Testis (tissue), 3 donors: ENCODE results near the gene RBMXL2. TPM values are rescaled to one million over a fixed set of nuclear protein-coding genes. Genes with fewer than 3 reads are reported as not detected.
A peak's percentile ranks its signal among the peaks of the same experiment; 100 is the strongest.

Experiments
- DNase-seq: peaks from one replicate; pipeline ENCODE4 v3.0.0-alpha.2; 2019
- H3K27ac ChIP-seq, 2 donors: fragments of 200-600 bp; sonication (generic); one replicate each; pipeline ENCODE4 v1.5.1; 2019
- H3K27me3 ChIP-seq: fragments of 200-600 bp; sonication (generic); one replicate; pipeline ENCODE4 v1.5.1; 2019
- H3K36me3 ChIP-seq: fragments of 200-600 bp; sonication (generic); one replicate; pipeline ENCODE4 v1.5.1; 2017; ENCODE audit warnings: low read depth; ENCODE audit errors: missing control alignments
- H3K4me1 ChIP-seq: fragments of 200-600 bp; sonication (generic); one replicate; pipeline ENCODE4 v1.5.1; 2019
- H3K4me3 ChIP-seq, 2 donors: fragments of 200-600 bp; sonication (generic); one replicate each; pipeline ENCODE4 v1.5.1; 2017 to 2019
- H3K9me3 ChIP-seq: fragments of 200-600 bp; sonication (generic); one replicate; pipeline ENCODE4 v1.5.1; 2017
- POLR2A ChIP-seq: fragments of 450-650 bp; IDR thresholded peaks from one replicate; pipeline ENCODE4 v1.6.1; 2017; ENCODE audit warnings: antibody characterized with exemption, mild to moderate bottlenecking, moderate library complexity
- WGBS, 2 donors: methylation state at CpG; one replicate each; pipeline ENCODE4 v1.1.5; 2018; 5-methylcytosine and 5-hydroxymethylcytosine counted together
- intact Hi-C: fragments of 100-400 bp; cut with DNase I; formaldehyde crosslinking; loops from one replicate; pipeline ENCODE4 v1.15.1; 2023; ENCODE audit warnings: low total_unique reads
- polyA plus RNA-seq: library from polyadenylated mRNA; stranded (reverse); fragments of 350-450 nt; fragmentation: Illumina TruSeq; extraction: RNeasy Lipid Tissue Mini Kit (QIAGEN cat#74804); gene quantifications from one replicate; pipeline ENCODE4 v1.2.3, GENCODE V29; 2014; ENCODE audit warnings: low read depth, low replicate concordance; ENCODE audit not compliant: insufficient read depth
- total RNA-seq, 2 donors: library from RNA; depleted of rRNA; stranded (reverse); fragments of >200 nt; gene quantifications; one replicate each; pipeline ENCODE4 v1.2.3, GENCODE V29; 2016
- TF ChIP-seq, protein P1 (sequence below), 3 experiments: fragments of 450-650 bp in 2 of 3; fragments of 200-600 bp in 1 of 3; sonication (generic) in 1 of 3; IDR thresholded peaks; one replicate each; pipeline ENCODE4 v1.5.1; 2016 to 2019; ENCODE audit warnings: antibody characterized with exemption in 3 of 3, mild to moderate bottlenecking in 2 of 3, moderate library complexity in 1 of 3

Gene RBMXL2
- total and polyA plus RNA-seq, 3 donors from 2014 or later = 58.2 to 103 (median 79.4) TPM

GRCh38 chr11:7079545-7080135 lies 9.2 kb upstream of the RBMXL2 start:
- WGBS, 2 donors = 80% methylated on average over 7 of the region's 7 CpGs
- no peak overlapping the region for H3K27ac ChIP-seq
- intact Hi-C loops = no loop called here

GRCh38 chr11:7080900-7081299 lies 7.9 kb upstream of the RBMXL2 start:
- Histone ChIP-seq H3K27me3 (no peaks in the 10 kb centered on the region), H3K36me3 (no peaks in the 10 kb centered on the region), H3K4me1 (no peaks in the 10 kb centered on the region), H3K9me3 (no peaks in the 10 kb centered on the region), H3K27ac (no peak overlapping the region), H3K4me3 (no peak overlapping the region)
- 54 to 60% methylated on average over 4 of the region's 4 CpGs for WGBS, 2 donors
- intact Hi-C loops = no loop called here
- TF ChIP-seq, protein P1, sequence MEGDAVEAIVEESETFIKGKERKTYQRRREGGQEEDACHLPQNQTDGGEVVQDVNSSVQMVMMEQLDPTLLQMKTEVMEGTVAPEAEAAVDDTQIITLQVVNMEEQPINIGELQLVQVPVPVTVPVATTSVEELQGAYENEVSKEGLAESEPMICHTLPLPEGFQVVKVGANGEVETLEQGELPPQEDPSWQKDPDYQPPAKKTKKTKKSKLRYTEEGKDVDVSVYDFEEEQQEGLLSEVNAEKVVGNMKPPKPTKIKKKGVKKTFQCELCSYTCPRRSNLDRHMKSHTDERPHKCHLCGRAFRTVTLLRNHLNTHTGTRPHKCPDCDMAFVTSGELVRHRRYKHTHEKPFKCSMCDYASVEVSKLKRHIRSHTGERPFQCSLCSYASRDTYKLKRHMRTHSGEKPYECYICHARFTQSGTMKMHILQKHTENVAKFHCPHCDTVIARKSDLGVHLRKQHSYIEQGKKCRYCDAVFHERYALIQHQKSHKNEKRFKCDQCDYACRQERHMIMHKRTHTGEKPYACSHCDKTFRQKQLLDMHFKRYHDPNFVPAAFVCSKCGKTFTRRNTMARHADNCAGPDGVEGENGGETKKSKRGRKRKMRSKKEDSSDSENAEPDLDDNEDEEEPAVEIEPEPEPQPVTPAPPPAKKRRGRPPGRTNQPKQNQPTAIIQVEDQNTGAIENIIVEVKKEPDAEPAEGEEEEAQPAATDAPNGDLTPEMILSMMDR (IDR thresholded peaks at IDR 0.05) = no peak
- TF ChIP-seq POLR2A = no peak
- DNase-seq = no peak

More at GRCh38 chr11:7079545-7080135, 9.2 kb upstream of the RBMXL2 start:
- Histone ChIP-seq H3K27me3 (no peaks in the 10 kb centered on the region), H3K4me3 (no peak overlapping the region), H3K4me1 (no peaks in the 10 kb centered on the region), H3K9me3 (no peaks in the 10 kb centered on the region), H3K36me3 (no peaks in the 10 kb centered on the region)
- TF ChIP-seq, protein P1 (IDR thresholded peaks at IDR 0.05) = no peak
- TF ChIP-seq POLR2A = no peak
- DNase-seq = no peak

GRCh38 chr11:7081441-7081840 lies 7.4 kb upstream of the RBMXL2 start:
- intact Hi-C loops = no loop called here
- H3K27me3 ChIP-seq = no peaks in the 10 kb centered on the region
- TF ChIP-seq POLR2A = no peak
- TF ChIP-seq, protein P1 (IDR thresholded peaks at IDR 0.05) = no peak
- no peak overlapping the region for H3K27ac ChIP-seq
- H3K4me3 ChIP-seq = no peak overlapping the region
- WGBS, 2 donors = 31 to 86% methylated on average over 1 of the region's 1 CpG
- no peak for DNase-seq
- no peaks in the 10 kb centered on the region for H3K9me3 ChIP-seq
- H3K4me1 ChIP-seq = no peaks in the 10 kb centered on the region
- no peaks in the 10 kb centered on the region for H3K36me3 ChIP-seq

GRCh38 chr11:7089328-7090251 lies 792 bp downstream of the RBMXL2 start:
- intact Hi-C loops = loop anchor here (10.0 kb wide), 1 partner anchor 605 kb away; no protein-coding TSS in a partner anchor
- Histone ChIP-seq H3K36me3 (no peaks in the 10 kb centered on the region), H3K4me3 (peak overlapping the region; percentile 49 to 58), H3K27me3 (no peaks in the 10 kb centered on the region), H3K4me1 (no peaks in the 10 kb centered on the region), H3K9me3 (no peaks in the 10 kb centered on the region), H3K27ac (peak overlapping the region; percentile 48 to 79)
- TF ChIP-seq POLR2A = no peak
- DNase-seq = peak; percentile 31
- 78 to 83% methylated on average over 47 to 111 of the region's 111 CpGs for WGBS, 2 donors

DNA sequence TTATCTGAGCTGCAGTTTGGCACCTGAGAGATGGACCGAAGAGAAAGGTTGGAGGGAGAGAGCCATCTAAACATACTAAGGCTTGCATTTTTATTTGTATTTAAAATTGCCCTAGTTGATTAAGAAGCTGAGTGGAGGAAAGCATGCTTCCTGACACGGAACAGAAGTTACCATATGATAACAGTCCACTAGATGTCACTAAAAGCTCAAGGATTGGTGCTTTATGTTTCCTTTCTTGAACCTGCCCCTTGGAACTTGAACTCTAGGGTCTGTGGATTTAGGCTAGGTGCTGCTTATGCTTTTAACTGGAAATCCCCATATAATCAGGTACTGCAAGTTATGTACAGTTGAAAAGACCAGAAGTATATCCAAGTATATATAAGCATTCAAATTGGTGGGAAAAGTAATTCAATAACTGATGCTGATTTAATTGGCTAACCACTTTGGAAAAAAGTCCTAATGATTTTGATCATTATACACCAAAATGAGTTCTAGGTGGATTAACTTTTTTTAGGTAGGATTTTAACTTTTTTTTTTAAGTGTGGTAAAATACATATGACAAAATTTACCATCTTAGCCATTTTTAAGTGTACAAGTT lies 9.5 kb downstream of the RBMXL2 start:
- DNase-seq = no peak
- intact Hi-C loops = loop anchor here (10.0 kb wide), 1 partner anchor 596 kb away; no protein-coding TSS in a partner anchor
- 25 to 29% methylated on average over 2 of the region's 2 CpGs for WGBS, 2 donors
- Histone ChIP-seq H3K4me1 (no peaks in the 10 kb centered on the region), H3K9me3 (no peaks in the 10 kb centered on the region), H3K27ac (no peak overlapping the region), H3K36me3 (no peaks in the 10 kb centered on the region), H3K27me3 (no peaks in the 10 kb centered on the region), H3K4me3 (no peak overlapping the region)
- TF ChIP-seq POLR2A = no peak
- TF ChIP-seq, protein P1 (IDR thresholded peaks at IDR 0.05) = peak in 2 of 3 experiments; percentile 51 to 56
